ENCODE data around the gene TTPAL.

TTPAL gene

GRCh38 chr20:44439318-44439717 lies 36.4 kb upstream of the TTPAL start:
- in situ Hi-C loops (cut with MboI; ENCODE audit: low sequenced_read_pairs): no loop called here

DNA sequence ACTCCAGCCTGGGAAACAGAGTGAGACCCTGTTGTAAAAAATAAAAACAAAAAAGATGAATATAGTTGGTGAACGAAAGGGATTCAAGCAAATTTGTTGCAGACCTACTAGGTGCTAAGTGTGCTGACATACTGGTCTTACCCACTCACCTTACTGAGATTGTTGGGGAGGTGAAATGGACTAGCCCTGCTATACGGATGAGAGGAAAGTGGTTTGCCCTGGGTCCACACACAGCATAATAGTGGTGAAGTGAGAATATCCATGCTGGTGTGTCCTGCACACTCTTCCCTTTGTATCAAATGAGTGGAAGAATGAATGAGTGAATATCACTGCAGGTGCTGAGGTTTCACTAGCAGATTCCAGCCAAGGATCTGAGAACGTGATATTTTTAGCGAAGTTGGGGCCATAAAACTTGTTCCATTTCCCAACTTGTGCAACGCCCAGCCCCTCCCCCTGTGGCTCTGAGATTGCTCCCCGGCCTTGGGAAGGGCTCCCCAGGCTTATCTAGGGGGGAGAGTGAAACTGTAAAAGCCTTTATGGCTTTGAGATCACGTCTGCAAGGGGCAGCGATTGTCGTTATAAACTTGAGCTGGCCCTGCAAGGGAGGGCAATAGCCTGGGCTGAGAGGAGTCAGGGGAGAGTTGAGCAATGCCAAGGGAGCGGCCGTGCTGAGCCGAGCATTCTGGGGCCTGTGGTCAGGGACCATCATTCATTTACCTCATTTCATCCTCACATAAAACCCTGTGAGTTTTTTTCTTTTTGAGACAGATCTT lies 33.2 kb upstream of the TTPAL start:
- in situ Hi-C loops (cut with MboI; ENCODE audit: low sequenced_read_pairs): no loop called here

- in situ Hi-C loops (cut with MboI; ENCODE audit: low sequenced_read_pairs): no loop called here
Measured at GRCh38 chr20:44445742-44446710, 29.6 kb upstream of the TTPAL start.

GRCh38 chr20:44447827-44448419 lies 27.8 kb upstream of the TTPAL start:
- in situ Hi-C loops (cut with MboI; ENCODE audit: low sequenced_read_pairs): no loop called here

GRCh38 chr20:44448753-44449546 lies 26.7 kb upstream of the TTPAL start:
- in situ Hi-C loops (cut with MboI; ENCODE audit: low sequenced_read_pairs): no loop called here

- in situ Hi-C loops (cut with MboI; ENCODE audit: low sequenced_read_pairs): no loop called here
Measured at GRCh38 chr20:44449864-44450263, 25.8 kb upstream of the TTPAL start.

GRCh38 chr20:44450281-44450889 lies 25.3 kb upstream of the TTPAL start:
- in situ Hi-C loops (cut with MboI; ENCODE audit: low sequenced_read_pairs): no loop called here

- in situ Hi-C loops (cut with MboI; ENCODE audit: low sequenced_read_pairs): no loop called here
Measured at GRCh38 chr20:44450903-44451450, 24.7 kb upstream of the TTPAL start.

GRCh38 chr20:44454306-44454963 lies 21.2 kb upstream of the TTPAL start:
- in situ Hi-C loops (cut with MboI; ENCODE audit: low sequenced_read_pairs): no loop called here

- in situ Hi-C loops (cut with MboI; ENCODE audit: low sequenced_read_pairs): no loop called here
Measured at GRCh38 chr20:44455126-44455525, 20.5 kb upstream of the TTPAL start.

DNA sequence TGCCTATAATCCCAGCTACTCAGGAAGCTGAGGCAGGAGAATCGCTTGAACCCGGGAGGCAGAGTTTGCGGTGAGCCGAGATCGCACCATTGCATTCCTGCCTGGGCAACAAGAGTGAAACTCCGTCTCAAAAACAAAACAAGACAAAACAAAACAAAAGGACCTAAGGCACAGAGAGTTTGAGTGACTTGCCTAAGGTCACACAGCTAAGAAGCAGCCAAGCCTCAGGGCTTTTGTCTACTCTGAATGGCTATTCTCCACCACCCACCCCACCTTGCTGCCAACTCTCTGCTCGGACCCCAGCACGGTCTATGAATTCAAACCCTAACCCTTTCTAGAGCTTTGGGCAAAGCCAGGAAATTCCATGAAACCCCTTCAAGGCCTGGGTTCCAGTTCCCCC lies 19.1 kb upstream of the TTPAL start:
- in situ Hi-C loops (cut with MboI; ENCODE audit: low sequenced_read_pairs): no loop called here

DNA sequence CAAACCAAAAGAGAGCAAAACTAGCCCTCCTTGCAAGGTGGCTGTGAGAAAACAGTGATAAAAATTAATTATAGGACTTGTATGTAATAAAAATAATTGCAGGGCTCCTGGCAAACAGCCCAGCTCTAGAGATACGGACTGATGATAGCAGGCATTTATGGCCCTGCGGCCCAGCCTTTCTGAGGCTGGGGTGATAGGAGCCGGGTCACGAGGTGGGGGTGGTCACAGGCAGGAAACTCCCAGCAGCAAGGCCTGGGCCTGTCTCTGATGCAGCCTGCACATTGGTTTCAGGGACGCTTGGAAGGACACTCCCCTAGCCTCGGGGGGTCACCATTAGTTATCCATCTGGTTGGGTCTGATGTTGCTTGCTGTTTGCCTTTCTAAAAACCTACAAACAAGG lies 18.7 kb upstream of the TTPAL start:
- in situ Hi-C loops (cut with MboI; ENCODE audit: low sequenced_read_pairs): no loop called here

DNA sequence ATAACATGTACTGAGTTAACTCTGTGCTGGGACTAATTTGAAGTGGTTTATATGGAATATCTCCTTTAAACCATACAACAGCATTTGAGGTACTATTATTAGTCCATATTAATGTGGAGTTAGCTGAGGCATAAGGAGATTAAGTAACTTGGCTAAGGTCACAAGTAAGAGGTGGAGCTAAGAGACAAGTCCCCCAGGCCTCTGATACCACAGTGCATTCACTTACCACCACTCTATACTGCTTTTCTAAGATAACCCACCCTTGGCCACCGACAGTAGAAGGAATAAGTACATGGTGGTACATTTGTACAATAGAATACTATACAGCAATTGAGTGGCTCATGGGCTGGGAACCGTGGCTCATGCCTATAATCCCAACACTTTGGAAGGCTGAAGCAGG lies 16.4 kb upstream of the TTPAL start:
- in situ Hi-C loops (cut with MboI; ENCODE audit: low sequenced_read_pairs): no loop called here

- in situ Hi-C loops (cut with MboI; ENCODE audit: low sequenced_read_pairs): no loop called here
Measured at GRCh38 chr20:44460795-44461141, 14.9 kb upstream of the TTPAL start.

GRCh38 chr20:44461142-44461802 lies 14.4 kb upstream of the TTPAL start:
- in situ Hi-C loops (cut with MboI; ENCODE audit: low sequenced_read_pairs): no loop called here

GRCh38 chr20:44461803-44462174 lies 13.9 kb upstream of the TTPAL start:
- in situ Hi-C loops (cut with MboI; ENCODE audit: low sequenced_read_pairs): no loop called here

- in situ Hi-C loops (cut with MboI; ENCODE audit: low sequenced_read_pairs): no loop called here
Measured at GRCh38 chr20:44463466-44463865, 12.2 kb upstream of the TTPAL start.

DNA sequence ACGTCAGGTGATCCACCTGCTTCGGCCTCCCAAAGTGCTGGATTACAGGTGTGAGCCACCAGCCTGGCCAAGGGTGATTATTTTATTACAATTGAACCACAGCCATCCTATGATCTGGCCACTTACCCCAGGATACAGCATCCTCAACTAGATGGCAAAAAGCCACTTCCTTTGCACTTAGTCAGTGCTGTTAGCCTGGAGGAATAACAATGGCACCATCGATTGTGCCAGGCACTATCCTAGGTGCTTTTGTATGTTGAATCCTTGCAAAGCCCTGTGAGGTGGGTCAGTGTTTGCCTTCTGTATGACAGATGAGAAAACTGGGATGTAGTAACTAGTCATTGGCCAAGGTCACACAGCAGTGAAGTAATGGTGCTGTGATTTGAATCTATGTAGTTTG lies 11.2 kb upstream of the TTPAL start:
- in situ Hi-C loops (cut with MboI; ENCODE audit: low sequenced_read_pairs): no loop called here

- in situ Hi-C loops (cut with MboI; ENCODE audit: low sequenced_read_pairs): no loop called here
Measured at GRCh38 chr20:44465001-44465560, 10.6 kb upstream of the TTPAL start.
